ENCODE measurements around the gene FHIT.

The FHIT gene

GRCh38 chr3:60803216-60804173 lies 447.8 kb downstream of the FHIT start:
- TF ChIP-seq, protein P1, sequence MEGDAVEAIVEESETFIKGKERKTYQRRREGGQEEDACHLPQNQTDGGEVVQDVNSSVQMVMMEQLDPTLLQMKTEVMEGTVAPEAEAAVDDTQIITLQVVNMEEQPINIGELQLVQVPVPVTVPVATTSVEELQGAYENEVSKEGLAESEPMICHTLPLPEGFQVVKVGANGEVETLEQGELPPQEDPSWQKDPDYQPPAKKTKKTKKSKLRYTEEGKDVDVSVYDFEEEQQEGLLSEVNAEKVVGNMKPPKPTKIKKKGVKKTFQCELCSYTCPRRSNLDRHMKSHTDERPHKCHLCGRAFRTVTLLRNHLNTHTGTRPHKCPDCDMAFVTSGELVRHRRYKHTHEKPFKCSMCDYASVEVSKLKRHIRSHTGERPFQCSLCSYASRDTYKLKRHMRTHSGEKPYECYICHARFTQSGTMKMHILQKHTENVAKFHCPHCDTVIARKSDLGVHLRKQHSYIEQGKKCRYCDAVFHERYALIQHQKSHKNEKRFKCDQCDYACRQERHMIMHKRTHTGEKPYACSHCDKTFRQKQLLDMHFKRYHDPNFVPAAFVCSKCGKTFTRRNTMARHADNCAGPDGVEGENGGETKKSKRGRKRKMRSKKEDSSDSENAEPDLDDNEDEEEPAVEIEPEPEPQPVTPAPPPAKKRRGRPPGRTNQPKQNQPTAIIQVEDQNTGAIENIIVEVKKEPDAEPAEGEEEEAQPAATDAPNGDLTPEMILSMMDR (IDR thresholded peaks at IDR 0.05; ENCODE audit: low read depth, low read length), result no peak
- no peak overlapping the region for H3K4me3 ChIP-seq (replicated peaks in 1 of 2; ENCODE audit: low read depth in 2 of 2, low read length in 2 of 2)
- no peak for DNase-seq (ENCODE audit: low read depth in 2 of 2)

GRCh38 chr3:60801307-60801706 lies 449.9 kb downstream of the FHIT start:
- DNase-seq (ENCODE audit: low read depth in 2 of 2), result no peak
- TF ChIP-seq, protein P1 (IDR thresholded peaks at IDR 0.05; ENCODE audit: low read depth, low read length), result no peak
- no peak overlapping the region for H3K4me3 ChIP-seq (replicated peaks in 1 of 2; ENCODE audit: low read depth in 2 of 2, low read length in 2 of 2)

DNA sequence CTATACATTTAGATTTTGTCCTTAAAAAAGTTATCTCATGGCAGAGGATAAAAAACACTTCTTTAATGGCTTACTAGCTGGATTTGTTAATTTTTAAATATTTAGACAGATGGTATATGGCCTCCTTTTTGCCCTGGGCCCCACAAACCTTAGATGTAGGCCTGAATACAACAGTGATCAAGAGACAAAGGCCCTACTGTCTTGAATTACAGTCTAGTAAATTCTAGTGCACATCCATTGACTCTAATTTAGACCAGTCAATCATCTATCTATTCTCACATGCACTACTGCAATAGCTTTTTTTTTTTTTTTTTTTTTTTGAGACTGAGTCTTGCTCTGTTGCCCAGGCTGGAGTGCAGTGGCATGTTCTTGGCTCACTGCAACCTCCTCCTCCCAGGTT lies 452.8 kb downstream of the FHIT start:
- H3K4me3 ChIP-seq (replicated peaks in 1 of 2; ENCODE audit: low read depth in 2 of 2, low read length in 2 of 2), result no peak overlapping the region
- no peak for DNase-seq (ENCODE audit: low read depth in 2 of 2)
- TF ChIP-seq, protein P1 (IDR thresholded peaks at IDR 0.05; ENCODE audit: low read depth, low read length), result no peak

DNA sequence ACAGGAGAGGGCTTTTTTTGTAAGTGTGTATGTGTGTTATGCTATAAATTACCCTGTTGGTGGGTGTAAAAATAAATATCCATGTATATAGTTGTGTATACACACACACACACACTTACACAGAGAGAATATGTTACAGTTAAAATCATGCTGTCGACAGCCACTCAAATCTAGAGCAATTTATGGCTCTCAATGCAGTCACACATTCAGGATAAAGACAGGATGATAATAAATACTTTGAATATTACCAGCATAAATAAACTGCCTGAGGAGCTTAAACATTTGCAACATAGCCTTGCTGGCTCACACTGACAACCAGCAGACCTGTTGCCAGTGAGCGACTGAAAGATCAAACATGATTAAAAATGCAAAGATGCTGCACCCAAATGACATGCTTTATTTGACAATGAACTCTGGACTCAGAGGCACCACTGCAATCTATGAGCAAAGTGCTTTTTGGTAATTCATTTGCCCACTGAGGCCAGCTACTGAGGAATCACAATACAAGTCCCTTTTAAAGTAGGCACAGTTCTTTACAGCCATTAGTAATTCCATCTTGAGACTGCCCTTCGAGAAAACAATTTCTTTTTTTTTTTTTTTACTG lies 458.9 kb downstream of the FHIT start:
- H3K4me3 ChIP-seq (replicated peaks in 1 of 2; ENCODE audit: low read depth in 2 of 2, low read length in 2 of 2), result no peak overlapping the region
- DNase-seq (ENCODE audit: low read depth in 2 of 2), result no peak
- TF ChIP-seq, protein P1 (IDR thresholded peaks at IDR 0.05; ENCODE audit: low read depth, low read length), result no peak

DNA sequence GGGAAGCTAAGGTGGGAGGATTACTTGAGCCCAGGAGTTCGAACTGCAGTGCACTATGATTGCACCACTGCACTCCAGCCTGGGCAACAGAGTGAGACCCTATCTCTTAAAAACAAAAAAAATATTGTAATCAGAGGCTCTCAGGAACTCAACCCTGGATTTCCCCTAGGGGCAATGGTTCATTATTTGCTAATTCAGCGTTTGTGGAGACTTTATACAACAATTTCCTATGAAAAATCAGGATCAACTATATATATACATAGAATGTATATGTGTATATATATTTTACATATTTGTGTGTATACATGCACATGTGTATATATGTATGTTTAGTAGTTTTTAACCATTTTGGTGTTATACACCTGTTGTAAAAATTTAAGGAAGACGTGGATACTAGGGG lies 463.1 kb downstream of the FHIT start:
- no peak for DNase-seq (ENCODE audit: low read depth in 2 of 2)
- TF ChIP-seq, protein P1 (IDR thresholded peaks at IDR 0.05; ENCODE audit: low read depth, low read length), result no peak
- H3K4me3 ChIP-seq (replicated peaks in 1 of 2; ENCODE audit: low read depth in 2 of 2, low read length in 2 of 2), result no peak overlapping the region

GRCh38 chr3:60781935-60782334 lies 469.3 kb downstream of the FHIT start:
- DNase-seq (ENCODE audit: low read depth in 2 of 2), result no peak
- TF ChIP-seq, protein P1 (IDR thresholded peaks at IDR 0.05; ENCODE audit: low read depth, low read length), result no peak
- H3K4me3 ChIP-seq (replicated peaks in 1 of 2; ENCODE audit: low read depth in 2 of 2, low read length in 2 of 2), result no peak overlapping the region

Measured in cardiac fibroblast (primary cell).